Measurements from ENCODE around the gene CLEC3A.

The CLEC3A gene

GRCh38 chr16:78035012-78035411 lies 12.7 kb downstream of the CLEC3A start:
- Histone ChIP-seq H3K4me1 (ENCODE audit: control insufficient read depth, insufficient read depth, low read length) (peaks cover 2% of the 10 kb centered on the region; the same call in 1 of the 2 replicates), H3K9me3 (ENCODE audit: control insufficient read depth, insufficient read depth, low read depth, low read length) (no peaks in the 10 kb centered on the region), H3K4me3 (ENCODE audit: low read depth, low read length) (no peak overlapping the region), H3K27ac (ENCODE audit: extremely low read depth, low read depth, low read length) (no peak overlapping the region), H3K36me3 (ENCODE audit: control insufficient read depth in 2 of 2, insufficient read depth in 1 of 2, low read length in 2 of 2) (no peaks in the 10 kb centered on the region)
- TF ChIP-seq, protein P1, sequence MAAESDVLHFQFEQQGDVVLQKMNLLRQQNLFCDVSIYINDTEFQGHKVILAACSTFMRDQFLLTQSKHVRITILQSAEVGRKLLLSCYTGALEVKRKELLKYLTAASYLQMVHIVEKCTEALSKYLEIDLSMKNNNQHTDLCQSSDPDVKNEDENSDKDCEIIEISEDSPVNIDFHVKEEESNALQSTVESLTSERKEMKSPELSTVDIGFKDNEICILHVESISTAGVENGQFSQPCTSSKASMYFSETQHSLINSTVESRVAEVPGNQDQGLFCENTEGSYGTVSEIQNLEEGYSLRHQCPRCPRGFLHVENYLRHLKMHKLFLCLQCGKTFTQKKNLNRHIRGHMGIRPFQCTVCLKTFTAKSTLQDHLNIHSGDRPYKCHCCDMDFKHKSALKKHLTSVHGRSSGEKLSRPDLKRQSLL (tag by site-specific recombination; IDR thresholded peaks at IDR 0.05) = no peak
- no peak for TF ChIP-seq ZNF785 (tag by site-specific recombination; IDR thresholded peaks at IDR 0.05)
- no peak for TF ChIP-seq ZNF621 (tag by site-specific recombination; IDR thresholded peaks at IDR 0.05)
- no peak for TF ChIP-seq IKZF3 (tag by site-specific recombination; IDR thresholded peaks at IDR 0.05)
- no peak for TF ChIP-seq ZNF114 (tag by site-specific recombination; IDR thresholded peaks at IDR 0.05)
- no peak for TF ChIP-seq OVOL3 (tag by site-specific recombination; IDR thresholded peaks at IDR 0.05)
- POLR2A ChIA-PET = no interaction called here
- CTCF ChIA-PET = no interaction called here

- H3K36me3 ChIP-seq (ENCODE audit: control insufficient read depth in 2 of 2, insufficient read depth in 1 of 2, low read length in 2 of 2) = no peaks in the 10 kb centered on the region
- H3K9me3 ChIP-seq (ENCODE audit: control insufficient read depth, insufficient read depth, low read depth, low read length) = no peaks in the 10 kb centered on the region
- H3K27ac ChIP-seq (ENCODE audit: extremely low read depth, low read depth, low read length) = no peak overlapping the region
- no peak overlapping the region for H3K4me3 ChIP-seq (ENCODE audit: low read depth, low read length)
- TF ChIP-seq GLI4 (tag by site-specific recombination; IDR thresholded peaks at IDR 0.05) = no peak
- no peak for TF ChIP-seq ZNF585B (tag by site-specific recombination; IDR thresholded peaks at IDR 0.05)
- TF ChIP-seq ZBTB11 (tag by site-specific recombination; conservative IDR thresholded peaks at IDR 0.05; ENCODE audit: low read depth) = no peak
- TF ChIP-seq ZNF791 (tag by site-specific recombination; IDR thresholded peaks at IDR 0.05) = no peak
- TF ChIP-seq ZNF114 (tag by site-specific recombination; IDR thresholded peaks at IDR 0.05) = no peak
- TF ChIP-seq, protein P2, sequence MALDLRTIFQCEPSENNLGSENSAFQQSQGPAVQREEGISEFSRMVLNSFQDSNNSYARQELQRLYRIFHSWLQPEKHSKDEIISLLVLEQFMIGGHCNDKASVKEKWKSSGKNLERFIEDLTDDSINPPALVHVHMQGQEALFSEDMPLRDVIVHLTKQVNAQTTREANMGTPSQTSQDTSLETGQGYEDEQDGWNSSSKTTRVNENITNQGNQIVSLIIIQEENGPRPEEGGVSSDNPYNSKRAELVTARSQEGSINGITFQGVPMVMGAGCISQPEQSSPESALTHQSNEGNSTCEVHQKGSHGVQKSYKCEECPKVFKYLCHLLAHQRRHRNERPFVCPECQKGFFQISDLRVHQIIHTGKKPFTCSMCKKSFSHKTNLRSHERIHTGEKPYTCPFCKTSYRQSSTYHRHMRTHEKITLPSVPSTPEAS (tag by site-specific recombination; IDR thresholded peaks at IDR 0.05) = no peak
- no peak for TF ChIP-seq ZBTB17 (tag by site-specific recombination; IDR thresholded peaks at IDR 0.05)
- TF ChIP-seq ZNF274 (IDR thresholded peaks at IDR 0.05; ENCODE audit: low read length) = no peak
- TF ChIP-seq ZNF274 (tag by site-specific recombination; IDR thresholded peaks at IDR 0.05; ENCODE audit: borderline replicate concordance) = no peak
- no peak for TF ChIP-seq ZNF561 (tag by site-specific recombination; IDR thresholded peaks at IDR 0.05; ENCODE audit: borderline replicate concordance)
- TF ChIP-seq SP2 (tag by site-specific recombination; IDR thresholded peaks at IDR 0.05) = no peak
- no peak for TF ChIP-seq ZNF830 (tag by site-specific recombination; IDR thresholded peaks at IDR 0.05; ENCODE audit: low read depth)
- no peak for TF ChIP-seq ZNF449 (tag by site-specific recombination; IDR thresholded peaks at IDR 0.05)
- TF ChIP-seq SP3 (tag by site-specific recombination; IDR thresholded peaks at IDR 0.05) = no peak
- TF ChIP-seq HIC1 (tag by site-specific recombination; IDR thresholded peaks at IDR 0.05) = no peak
- TF ChIP-seq YY2 (tag by site-specific recombination; IDR thresholded peaks at IDR 0.05) = no peak
- no peak for TF ChIP-seq ZNF404 (tag by site-specific recombination; IDR thresholded peaks at IDR 0.05)
- ChIA-PET CTCF (no interaction called here), POLR2A (no interaction called here)
- H3K4me1 ChIP-seq (ENCODE audit: control insufficient read depth, insufficient read depth, low read length) = no peaks in the 10 kb centered on the region
These were observed 18.0 kb downstream of the CLEC3A start for GRCh38 chr16:78040396-78040795.
